GM19395 (cell line): ENCODE results near the gene LIPE.

Experiments used
- ATAC-seq: cut with Tn5 transposase; IDR thresholded peaks from one replicate; pipeline ENCODE4 v1.9.1; 2021; ENCODE audit warnings: mild to moderate bottlenecking, moderate library complexity; ENCODE audit not compliant: unreplicated experiment

Gene LIPE

GRCh38 chr19:42356686-42357085 lies 70.5 kb downstream of the LIPE start:
- no peak for ATAC-seq

GRCh38 chr19:42355896-42356295 lies 71.3 kb downstream of the LIPE start:
- no peak for ATAC-seq

- ATAC-seq, result no peak
These were observed 73.7 kb downstream of the LIPE start for GRCh38 chr19:42353341-42354015.

GRCh38 chr19:42352301-42353259 lies 74.6 kb downstream of the LIPE start:
- ATAC-seq, result no peak
